HCT116 (cell line): ENCODE data around the gene ALOXE3. TPM values are rescaled to one million over a fixed set of nuclear protein-coding genes. Genes with fewer than 3 reads are reported as not detected.

Experiments
- ATAC-seq: fragments of 200-7000 bp; cut with Tn5 transposase; 2 replicates; pipeline ENCODE4 v1.9.1; 2020; ENCODE audit warnings: mild to moderate bottlenecking, moderate library complexity
- BruUV-seq: library from RNA; stranded (reverse); fragments of 400-500 nt; replicated peaks from 2 replicates; lab custom pipeline; 2021; lab: Mats Ljungman, UMichigan
- CTCF ChIA-PET: fragments of 300-600 bp; sonication (Branson Sonifier 250); formaldehyde crosslinking; loops from one replicate; lab custom pipeline; 2021; ENCODE audit warnings: antibody characterized with exemption; lab: Charles Lee
- POLR2A ChIA-PET: fragments of 300-600, 350-600 bp; sonication (Branson Sonifier 250); formaldehyde crosslinking; loops from one replicate; lab custom pipeline; 2021; ENCODE audit warnings: antibody characterized with exemption; lab: Charles Lee
- RAD21 ChIA-PET, 2 experiments: fragments of 300-600 bp; sonication (Branson Sonifier 250); formaldehyde crosslinking; loops; one replicate each; lab custom pipeline; 2023; ENCODE audit warnings: low total read pairs in 2 of 2; ENCODE audit not compliant: uncharacterized antibody in 2 of 2, unreplicated experiment in 2 of 2, low non-redundant PET in 1 of 2; lab: Charles Lee
- DNase-seq: peaks from one replicate; pipeline ENCODE4 v3.0.0-alpha.2; 2010; ENCODE audit warnings: low read depth, low spot score
- H2AFZ ChIP-seq: fragments of 200-600 bp; shearing (Covaris generic), sonication (generic); 2 replicates; pipeline ENCODE4 v1.6.1; 2017; ENCODE audit warnings: low read depth, mixed run types, mixed read lengths, antibody characterized with exemption, low read length; ENCODE audit not compliant: poor library complexity, severe bottlenecking
- H3K27ac ChIP-seq: 2 replicates; pipeline ENCODE4 v1.5.1; 2012; ENCODE audit warnings: low read depth, low read length
- H3K27me3 ChIP-seq: fragments of 200-600 bp; sonication (generic); 2 replicates; pipeline ENCODE4 v1.6.1; 2016; ENCODE audit warnings: mixed run types, low read length, mixed read lengths; ENCODE audit not compliant: insufficient read depth
- H3K36me3 ChIP-seq, 2 experiments: fragments of 200-500 bp in 1 of 2; fragments of 200-600 bp in 1 of 2; sonication (Bioruptor generic) in 1 of 2; sonication (generic) in 1 of 2; 2 replicates each; pipeline versions ENCODE4 v1.5.1 to v1.6.1; 2014 to 2016; ENCODE audit warnings: low read length in 2 of 2, inconsistent platforms in 1 of 2, mixed read lengths in 1 of 2, mixed run types in 1 of 2; ENCODE audit not compliant: insufficient read depth in 2 of 2, control insufficient read depth in 1 of 2
- H3K4me1 ChIP-seq, 2 experiments: fragments of 200-600 bp in 1 of 2; sonication (generic) in 1 of 2; 2 replicates each; pipeline versions ENCODE4 v1.5.1 to v1.6.1; 2012 to 2017; ENCODE audit warnings: low read length in 2 of 2, inconsistent platforms in 1 of 2, mild to moderate bottlenecking in 1 of 2, mixed read lengths in 1 of 2, mixed run types in 1 of 2, moderate library complexity in 1 of 2; ENCODE audit not compliant: insufficient read depth in 2 of 2, control insufficient read depth in 1 of 2
- H3K4me2 ChIP-seq: fragments of 200-600 bp; sonication (generic); 2 replicates; pipeline ENCODE4 v1.6.1; 2017; ENCODE audit warnings: mixed run types, low read length, mixed read lengths
- H3K4me3 ChIP-seq, 2 experiments: fragments of 200-600 bp in 1 of 2; sonication (generic) in 1 of 2; replicated peaks in 1 of 2; 2 replicates each; pipeline ENCODE4 v1.5.1; 2011 to 2016; ENCODE audit warnings: low read length in 2 of 2, control low read depth in 1 of 2, low read depth in 1 of 2, mild to moderate bottlenecking in 1 of 2, mixed read lengths in 1 of 2, mixed run types in 1 of 2
- H3K79me2 ChIP-seq: fragments of 200-600 bp; sonication (generic); 2 replicates; pipeline ENCODE4 v1.6.1; 2017; ENCODE audit warnings: mild to moderate bottlenecking, mixed run types, low read length, moderate library complexity, mixed read lengths; ENCODE audit not compliant: insufficient read depth
- H3K9ac ChIP-seq: fragments of 200-600 bp; sonication (generic); 2 replicates; pipeline ENCODE4 v1.6.1; 2016; ENCODE audit warnings: low read length, mixed read lengths
- H3K9me2 ChIP-seq: fragments of 200-600 bp; sonication (generic), shearing (Covaris generic); 2 replicates; pipeline ENCODE4 v1.6.1; 2017; ENCODE audit warnings: mixed run types, mild to moderate bottlenecking, moderate library complexity; ENCODE audit not compliant: insufficient read depth
- H3K9me3 ChIP-seq, 2 experiments: fragments of 200-500 bp in 1 of 2; fragments of 200-600 bp in 1 of 2; sonication (Bioruptor generic) in 1 of 2; sonication (generic) in 1 of 2; 2 replicates each; pipeline ENCODE4 v1.6.1; 2014 to 2017; ENCODE audit warnings: low read length in 2 of 2, mixed read lengths in 2 of 2, inconsistent platforms in 1 of 2, low read depth in 1 of 2, mild to moderate bottlenecking in 1 of 2, mixed run types in 1 of 2, moderate library complexity in 1 of 2; ENCODE audit not compliant: control insufficient read depth in 1 of 2, insufficient read depth in 1 of 2
- H4K20me1 ChIP-seq: fragments of 200-600 bp; sonication (generic), shearing (Covaris generic); 2 replicates; pipeline ENCODE4 v1.6.1; 2017; ENCODE audit warnings: mixed run types, mild to moderate bottlenecking, moderate library complexity; ENCODE audit not compliant: insufficient read depth
- CTCF ChIP-seq, 3 experiments: fragments of 200-600 bp in 1 of 3; sonication (generic) in 1 of 3; IDR thresholded peaks in 2 of 3; conservative IDR thresholded peaks in 1 of 3; 2 replicates each; pipeline ENCODE4 v1.5.1; 2012 to 2017; ENCODE audit warnings: low read depth in 2 of 3, low read length in 2 of 3, antibody characterized with exemption in 1 of 3, borderline replicate concordance in 1 of 3, control low read depth in 1 of 3, mild to moderate bottlenecking in 1 of 3, mixed read lengths in 1 of 3, mixed run types in 1 of 3, moderate library complexity in 1 of 3; ENCODE audit not compliant: insufficient read depth in 1 of 3
- EGR1 ChIP-seq: IDR thresholded peaks from 2 replicates; pipeline ENCODE4 v1.6.1; 2012; ENCODE audit warnings: low read depth
- JUND ChIP-seq: IDR thresholded peaks from 2 replicates; pipeline ENCODE4 v1.6.1; 2012
- POLR2AphosphoS5 ChIP-seq: IDR thresholded peaks from 2 replicates; pipeline ENCODE4 v1.6.1; 2011; ENCODE audit warnings: mild to moderate bottlenecking, low read depth, low read length, moderate library complexity
- REST ChIP-seq: IDR thresholded peaks from 2 replicates; pipeline ENCODE4 v1.6.1; 2012; ENCODE audit warnings: low read depth
- SRF ChIP-seq: IDR thresholded peaks from 2 replicates; pipeline ENCODE4 v1.6.1; 2012; ENCODE audit warnings: low read depth
- TCF7L2 ChIP-seq: IDR thresholded peaks from 2 replicates; pipeline ENCODE4 v1.7.0; 2011; ENCODE audit warnings: borderline replicate concordance, inconsistent platforms; ENCODE audit not compliant: insufficient read depth, insufficient read length; ENCODE audit errors: extremely low read depth
- ZBTB33 ChIP-seq: IDR thresholded peaks from 2 replicates; pipeline ENCODE4 v1.6.1; 2011; ENCODE audit warnings: mild to moderate bottlenecking, low read length, moderate library complexity; ENCODE audit not compliant: insufficient replicate concordance; ENCODE audit errors: extremely low read depth
- ZFX ChIP-seq: fragments of 450-650 bp; IDR thresholded peaks from 2 replicates; pipeline ENCODE4 v1.6.1; 2017
- intact Hi-C: fragments of 100-400 bp; cut with micrococcal nuclease; formaldehyde crosslinking; loops from 2 replicates; pipeline ENCODE4 v1.10.0; 2022
- total RNA-seq: library from RNA; stranded (reverse); gene quantifications from one replicate; pipeline ENCODE4 v1.2.1, GENCODE V29; 2021; ENCODE audit not compliant: unreplicated experiment

The ALOXE3 gene
- total RNA-seq, 1 experiment from 2014 or later: 3.5 TPM

DNA sequence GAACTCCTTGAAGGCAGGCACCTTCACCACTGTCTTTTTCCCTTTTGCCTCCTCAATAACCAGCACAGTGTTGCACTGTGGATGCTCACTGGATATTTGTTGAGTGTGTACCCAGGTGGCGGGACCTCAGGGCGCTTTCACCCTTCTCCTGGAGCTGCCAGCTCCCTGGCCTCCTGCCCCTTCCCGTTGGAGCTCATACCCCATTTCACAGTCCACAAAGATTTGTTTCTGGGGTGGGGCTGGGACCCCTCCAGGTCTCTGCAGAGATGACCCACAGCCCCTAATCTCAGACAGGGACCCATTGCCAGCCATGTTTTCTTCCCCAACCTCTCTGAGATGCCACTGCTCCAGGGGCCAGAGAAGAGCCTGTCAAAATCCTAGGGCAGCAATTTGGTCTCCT lies 43.2 kb downstream of the ALOXE3 start:
- ATAC-seq: no peak
- BruUV-seq: no TSS peak

More for the DNA sequence above, 43.2 kb downstream of the ALOXE3 start:
- Histone ChIP-seq H3K4me3 (no peak overlapping the region), H2AFZ (no peak overlapping the region), H3K27ac (no peak overlapping the region), H3K79me2 (no peaks in the 10 kb centered on the region), H3K9me3 (no peaks in the 10 kb centered on the region), H3K9ac (no peak overlapping the region), H3K36me3 (no peaks in the 10 kb centered on the region), H3K4me1 (peaks cover under 1 to 29% of the 10 kb centered on the region in 2 experiments; a peak in 3 of 4 replicates), H3K4me2 (no peak overlapping the region), H3K27me3 (peaks cover 4% of the 10 kb centered on the region; the same call in 1 of the 2 replicates), H4K20me1 (no peaks in the 10 kb centered on the region), H3K9me2 (no peaks in the 10 kb centered on the region)
- RAD21 ChIA-PET: no interaction called here
- no peak for DNase-seq
- intact Hi-C loops: loop anchor here (5.0 kb wide), 1 partner anchor 42 kb away; the partner anchor contains the start of gene ALOXE3
- TF ChIP-seq ZFX (no peak), SRF (no peak), EGR1 (no peak), ZBTB33 (no peak), REST (no peak), JUND (no peak), CTCF (IDR thresholded peaks at IDR 0.05 in 2 of 3, conservative IDR thresholded peaks at IDR 0.05 in 1 of 3; ENCODE audit: borderline replicate concordance in 1 of 3, insufficient read depth in 1 of 3, low read depth in 2 of 3, low read length in 2 of 3) (no peak), TCF7L2 (no peak), POLR2AphosphoS5 (no peak)
- POLR2A ChIA-PET: interaction anchor here (1.7 kb wide), 1 partner anchor 98 kb away, joined by 5 read pairs; no protein-coding TSS in a partner anchor
- CTCF ChIA-PET: interaction anchor here (2.0 to 2.5 kb wide), 4 partner anchors 19 to 58 kb away, joined by 6 to 18 read pairs (median 12); no protein-coding TSS in a partner anchor
